Gastrocnemius medialis (tissue), 4 donors: ENCODE measurements around the gene DOCK3.

Experiments
- POLR2A ChIP-seq, 2 donors: fragments of 450-650 bp; IDR thresholded peaks; one replicate each; pipeline ENCODE4 v1.6.1; 2017; ENCODE audit warnings: antibody characterized with exemption in 2 of 2, mild to moderate bottlenecking in 2 of 2, moderate library complexity in 2 of 2
- TF ChIP-seq, protein P1 (sequence below), 5 experiments: fragments of 450-650 bp in 3 of 5; fragments of 200-600 bp in 2 of 5; sonication (generic) in 2 of 5; IDR thresholded peaks in 4 of 5; conservative IDR thresholded peaks in 1 of 5; 1 replicate in 4 of 5; 2 replicates in 1 of 5; pipeline ENCODE4 v1.5.1; 2016 to 2019; ENCODE audit warnings: antibody characterized with exemption in 5 of 5, mild to moderate bottlenecking in 3 of 5, moderate library complexity in 3 of 5

- TF ChIP-seq POLR2A (IDR thresholded peaks at IDR 0.05): no peak
- TF ChIP-seq, protein P1, sequence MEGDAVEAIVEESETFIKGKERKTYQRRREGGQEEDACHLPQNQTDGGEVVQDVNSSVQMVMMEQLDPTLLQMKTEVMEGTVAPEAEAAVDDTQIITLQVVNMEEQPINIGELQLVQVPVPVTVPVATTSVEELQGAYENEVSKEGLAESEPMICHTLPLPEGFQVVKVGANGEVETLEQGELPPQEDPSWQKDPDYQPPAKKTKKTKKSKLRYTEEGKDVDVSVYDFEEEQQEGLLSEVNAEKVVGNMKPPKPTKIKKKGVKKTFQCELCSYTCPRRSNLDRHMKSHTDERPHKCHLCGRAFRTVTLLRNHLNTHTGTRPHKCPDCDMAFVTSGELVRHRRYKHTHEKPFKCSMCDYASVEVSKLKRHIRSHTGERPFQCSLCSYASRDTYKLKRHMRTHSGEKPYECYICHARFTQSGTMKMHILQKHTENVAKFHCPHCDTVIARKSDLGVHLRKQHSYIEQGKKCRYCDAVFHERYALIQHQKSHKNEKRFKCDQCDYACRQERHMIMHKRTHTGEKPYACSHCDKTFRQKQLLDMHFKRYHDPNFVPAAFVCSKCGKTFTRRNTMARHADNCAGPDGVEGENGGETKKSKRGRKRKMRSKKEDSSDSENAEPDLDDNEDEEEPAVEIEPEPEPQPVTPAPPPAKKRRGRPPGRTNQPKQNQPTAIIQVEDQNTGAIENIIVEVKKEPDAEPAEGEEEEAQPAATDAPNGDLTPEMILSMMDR (IDR thresholded peaks at IDR 0.05 in 4 of 5, conservative IDR thresholded peaks at IDR 0.05 in 1 of 5): no peak
Observed at GRCh38 chr3:50734985-50735384, 60.3 kb downstream of the DOCK3 start.
